GM19397 (cell line): ENCODE results near the gene PPP4R2.
A peak's percentile ranks its signal among the peaks of the same experiment; 100 is the strongest.

Experiments used
- ATAC-seq: cut with Tn5 transposase; IDR thresholded peaks from one replicate; pipeline ENCODE4 v1.9.1; 2021; ENCODE audit warnings: mild to moderate bottlenecking, moderate library complexity; ENCODE audit not compliant: unreplicated experiment

PPP4R2 gene

DNA sequence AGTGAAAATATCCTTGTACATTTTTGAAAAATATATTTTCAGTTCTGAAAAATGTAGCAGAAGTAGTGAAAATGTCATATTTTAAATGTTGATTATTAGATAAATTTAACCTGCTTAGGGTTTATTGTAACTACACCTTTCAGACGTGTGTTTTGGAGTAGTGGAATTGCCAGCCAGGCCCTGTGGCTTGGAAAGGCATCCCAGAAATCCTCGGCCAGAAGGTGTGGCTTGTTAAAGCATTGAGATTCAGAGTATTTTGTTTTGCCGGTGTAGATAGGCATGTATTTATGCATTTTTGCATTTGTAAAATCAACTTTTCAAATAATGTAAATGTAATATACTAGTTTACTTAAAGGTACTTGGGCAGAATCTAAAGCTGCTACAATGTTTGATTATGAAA lies 71.8 kb downstream of the PPP4R2 start:
- ATAC-seq = no peak

DNA sequence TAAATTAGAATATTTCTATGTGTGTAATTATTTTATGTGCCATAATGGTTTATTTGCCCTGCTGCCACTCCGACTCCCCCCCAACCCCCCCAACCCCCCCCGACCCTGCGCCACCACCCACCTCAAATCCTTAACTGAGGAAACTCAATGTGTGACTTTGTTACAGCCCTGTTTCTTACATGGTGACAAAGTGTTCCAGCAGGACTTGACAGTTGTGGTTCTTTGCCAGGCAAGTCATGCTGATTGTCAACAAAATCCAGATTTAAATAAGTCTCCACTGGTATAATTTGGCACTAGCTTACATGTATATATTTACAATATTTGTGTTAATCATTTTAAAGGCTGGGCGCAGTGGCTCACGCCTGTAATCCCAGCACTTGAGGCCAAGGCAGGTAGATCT lies 72.6 kb downstream of the PPP4R2 start:
- ATAC-seq = no peak

DNA sequence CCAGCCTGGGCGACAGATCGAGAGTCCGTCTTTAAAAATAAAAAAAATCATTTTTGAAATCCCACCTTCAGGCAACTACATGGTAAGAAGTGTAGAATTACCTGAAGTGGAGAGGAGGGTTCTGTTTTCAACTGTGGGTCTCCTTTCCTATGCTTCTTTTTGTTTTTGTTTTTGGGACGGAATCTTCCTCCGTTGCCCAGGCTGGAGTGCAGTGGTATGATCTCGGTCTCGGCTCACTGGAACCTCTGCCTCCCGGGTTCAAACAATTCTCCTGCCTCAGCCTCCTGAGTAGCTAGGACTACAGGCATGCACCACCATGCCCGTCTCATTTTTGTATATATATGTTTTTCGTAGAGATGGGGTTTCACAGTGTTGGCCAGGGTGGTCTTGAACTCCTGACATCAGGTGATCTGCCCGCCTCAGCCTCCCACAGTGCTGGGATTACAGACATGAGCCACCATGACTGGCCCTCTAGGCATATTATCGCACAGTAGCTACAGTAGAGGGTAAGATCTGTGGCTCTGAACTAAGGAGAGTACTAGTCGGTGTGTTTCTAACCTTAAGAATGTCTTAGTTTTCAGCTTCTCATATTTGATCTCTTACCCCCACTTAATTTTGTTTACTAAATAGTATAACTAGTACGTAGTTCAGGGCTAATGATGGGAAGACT lies 73.3 kb downstream of the PPP4R2 start:
- no peak for ATAC-seq

DNA sequence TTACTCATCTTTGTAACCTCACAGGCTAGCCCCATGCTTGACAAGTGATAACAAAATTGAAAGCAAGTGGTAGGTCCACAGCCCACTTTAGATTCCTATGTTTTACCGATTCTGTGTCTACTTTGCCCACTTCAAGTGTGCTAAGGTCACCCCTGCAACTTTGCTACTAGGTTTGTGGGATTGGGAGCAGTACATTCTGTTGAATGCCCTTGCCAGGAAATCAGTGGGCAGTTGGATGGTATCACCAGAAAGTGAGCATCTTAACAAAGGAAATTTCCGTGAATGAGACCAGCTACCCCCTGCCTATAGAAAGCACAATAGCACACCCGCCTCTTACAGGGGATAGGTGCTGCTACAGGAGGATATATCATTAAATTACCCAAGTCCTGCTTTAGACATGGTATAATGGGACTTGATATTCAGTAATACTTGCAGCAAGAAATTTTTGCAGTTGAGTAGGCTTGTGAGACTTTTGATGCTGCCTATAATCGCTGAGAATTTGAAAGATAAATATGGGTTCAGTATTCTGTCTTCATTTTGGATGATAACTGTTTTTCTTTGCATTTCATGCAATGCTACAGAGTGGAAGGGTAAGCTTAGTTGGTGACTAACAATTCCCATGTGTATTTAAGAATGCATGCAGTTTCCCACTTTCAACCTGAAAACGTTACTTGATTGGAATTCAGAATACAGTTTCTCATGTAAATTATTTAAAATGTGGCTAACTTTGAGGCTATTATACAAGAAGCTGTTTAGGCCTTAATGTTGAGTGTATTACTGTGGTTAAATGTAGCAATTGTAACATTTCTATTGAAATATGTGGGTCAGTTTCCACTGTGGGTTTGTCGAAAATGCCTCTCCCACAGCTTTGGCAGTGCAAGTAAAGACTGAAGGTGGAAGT lies 74.3 kb downstream of the PPP4R2 start:
- ATAC-seq = no peak

DNA sequence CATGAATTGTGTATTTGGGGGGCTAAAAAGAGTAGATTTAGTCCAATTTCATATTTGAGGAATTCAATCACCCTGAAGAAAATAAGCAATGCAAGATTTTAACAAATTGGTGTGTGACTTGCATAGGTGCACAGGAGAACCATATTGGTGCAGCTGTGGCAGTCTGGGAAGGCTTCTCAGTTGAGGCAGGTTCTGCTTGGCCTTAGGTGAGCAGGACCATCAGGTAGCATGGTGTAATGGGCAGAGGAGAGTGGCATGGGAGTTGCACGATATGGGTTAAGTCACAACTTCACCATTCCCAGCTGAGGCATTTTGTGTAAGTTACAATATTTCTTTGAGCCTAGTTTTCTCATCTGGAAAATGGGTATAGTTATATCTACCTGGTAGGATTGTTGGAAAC lies 75.3 kb downstream of the PPP4R2 start:
- no peak for ATAC-seq

DNA sequence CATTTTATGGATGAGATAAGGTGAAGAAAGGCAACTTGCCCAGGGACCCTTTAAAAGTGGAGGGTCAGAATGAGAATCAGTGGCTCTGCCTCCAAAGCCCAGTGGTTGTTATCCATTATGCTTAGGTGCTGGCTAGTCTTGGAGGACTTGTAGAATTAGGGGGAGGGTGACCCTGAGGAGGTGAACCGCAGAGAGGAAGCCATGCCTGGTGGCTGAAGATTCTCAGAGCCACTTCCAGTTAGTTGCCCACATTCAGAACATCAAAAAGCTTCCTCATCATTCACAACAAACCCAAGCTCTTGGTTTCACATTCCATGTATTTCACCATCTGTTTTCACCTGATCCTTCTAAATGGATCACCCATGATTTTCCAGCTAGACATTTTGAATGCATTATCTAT lies 76.0 kb downstream of the PPP4R2 start:
- ATAC-seq = no peak

DNA sequence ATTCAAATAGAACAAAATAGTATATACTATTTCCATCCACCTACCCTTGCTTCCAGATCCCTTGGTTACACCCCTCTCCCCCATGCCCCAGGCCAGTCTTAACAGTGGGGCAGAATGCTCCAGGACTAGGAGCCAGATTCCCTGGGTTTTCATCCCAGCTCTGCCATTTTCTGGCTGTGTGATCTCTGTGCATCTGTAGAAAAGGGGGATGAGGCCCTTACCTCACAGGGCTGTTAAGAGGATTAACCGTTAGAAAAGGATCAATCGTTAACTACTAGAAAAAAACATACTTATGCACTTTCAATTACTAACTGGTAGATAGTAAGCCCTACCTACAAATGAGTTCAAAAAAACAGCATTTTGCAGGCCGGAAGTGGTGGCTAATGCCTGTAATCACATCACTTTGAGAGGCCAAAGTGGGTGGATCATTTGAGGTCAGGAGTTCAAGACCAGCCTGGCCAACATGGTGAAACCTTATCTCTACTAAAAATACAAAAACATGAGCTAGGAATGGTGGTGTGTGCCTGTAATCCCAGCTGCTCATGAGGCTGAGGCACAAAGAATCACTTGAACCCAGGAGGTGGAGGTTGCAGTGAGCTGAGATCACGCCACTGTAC lies 76.6 kb downstream of the PPP4R2 start:
- no peak for ATAC-seq

DNA sequence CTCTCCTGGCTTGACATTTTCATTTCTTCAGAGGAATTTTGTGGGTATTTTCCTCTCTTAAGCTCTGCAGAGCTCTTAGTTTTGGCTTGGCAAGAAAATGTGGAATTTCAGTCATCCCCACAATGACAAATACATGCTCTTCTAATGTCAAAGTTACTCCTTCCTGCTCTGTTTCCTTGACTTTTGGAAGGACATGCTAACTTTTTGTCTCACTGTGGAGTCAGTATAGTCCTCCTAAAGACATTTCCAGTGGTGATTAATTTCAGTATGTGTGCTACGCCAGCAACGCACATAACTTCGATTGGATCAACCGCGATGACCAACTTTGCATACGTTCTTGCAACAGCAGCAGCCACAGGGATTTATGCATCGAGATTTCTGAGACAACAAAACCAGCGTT lies 78.2 kb downstream of the PPP4R2 start:
- ATAC-seq = no peak

DNA sequence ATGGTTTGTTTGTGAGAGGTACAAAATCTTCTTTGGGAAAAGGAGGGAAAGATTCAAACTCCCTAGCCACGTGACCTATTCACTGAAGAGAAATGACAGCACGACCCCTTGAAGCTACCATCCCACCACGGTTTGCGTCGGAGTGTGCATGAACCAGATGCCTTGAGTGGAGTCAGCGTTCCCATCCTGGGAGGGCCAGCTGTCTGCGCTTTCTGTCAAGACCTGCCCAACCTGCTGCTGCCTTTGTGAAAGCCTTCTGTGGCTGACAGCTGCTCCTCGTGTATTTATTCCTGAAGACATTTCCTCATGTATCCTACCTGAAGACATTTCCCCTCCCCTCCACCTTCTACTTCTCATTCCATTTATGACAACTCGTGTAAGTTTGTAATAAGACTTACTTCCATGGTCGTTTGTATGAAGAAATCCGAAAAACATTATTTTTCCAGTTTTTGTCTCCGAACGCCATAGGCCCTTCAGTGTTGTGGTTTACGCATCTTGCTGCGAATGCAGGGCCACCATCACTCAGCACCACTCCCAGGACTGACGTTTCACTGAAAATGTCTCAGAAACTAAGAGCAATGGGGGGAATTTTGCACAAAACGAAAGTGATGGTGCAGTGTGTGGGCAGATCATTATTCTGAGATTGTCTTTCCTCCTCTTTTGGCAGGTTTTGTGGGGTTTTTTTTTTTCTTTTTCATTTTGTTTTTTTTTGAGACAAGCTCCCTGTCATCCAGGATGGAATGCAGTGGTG lies 83.8 kb downstream of the PPP4R2 start:
- ATAC-seq = no peak

DNA sequence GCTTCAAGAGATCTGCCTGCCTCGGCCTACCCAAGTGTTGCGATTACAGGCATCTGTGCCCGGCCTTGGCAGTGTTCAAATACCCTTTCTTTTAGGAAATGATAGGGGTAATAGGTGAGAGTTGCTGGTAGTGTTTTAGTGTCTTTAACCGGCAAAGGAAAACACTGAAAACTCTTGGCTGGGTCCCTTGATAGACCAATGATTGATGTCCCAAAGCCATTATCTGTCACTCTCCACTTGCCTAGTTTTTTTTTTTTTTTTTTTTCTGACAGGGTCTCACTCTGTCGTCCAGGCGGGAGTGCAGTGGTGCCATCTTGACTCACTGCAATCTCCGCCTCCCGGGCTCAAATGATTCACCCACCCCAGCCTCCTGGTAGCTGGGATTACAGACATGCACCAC lies 84.5 kb downstream of the PPP4R2 start:
- ATAC-seq = no peak

DNA sequence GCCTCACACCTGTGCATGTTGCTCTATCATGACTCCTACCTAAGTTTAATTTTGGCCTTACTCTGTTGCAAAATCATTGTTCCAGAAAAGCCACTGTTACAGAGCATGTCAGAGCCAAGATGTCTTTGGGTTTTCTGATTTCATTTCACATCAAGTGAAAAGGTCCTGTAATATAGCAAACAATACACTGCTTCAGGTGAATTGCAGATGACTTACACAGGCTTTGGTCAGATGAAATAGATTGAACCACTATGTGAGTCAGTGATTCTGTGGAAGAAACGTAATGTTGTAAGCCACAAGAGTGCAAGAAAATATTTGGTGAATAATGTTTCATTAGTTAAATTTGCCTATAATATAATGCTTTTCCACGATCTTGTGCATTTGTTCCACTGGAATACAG lies 87.6 kb downstream of the PPP4R2 start:
- no peak for ATAC-seq

DNA sequence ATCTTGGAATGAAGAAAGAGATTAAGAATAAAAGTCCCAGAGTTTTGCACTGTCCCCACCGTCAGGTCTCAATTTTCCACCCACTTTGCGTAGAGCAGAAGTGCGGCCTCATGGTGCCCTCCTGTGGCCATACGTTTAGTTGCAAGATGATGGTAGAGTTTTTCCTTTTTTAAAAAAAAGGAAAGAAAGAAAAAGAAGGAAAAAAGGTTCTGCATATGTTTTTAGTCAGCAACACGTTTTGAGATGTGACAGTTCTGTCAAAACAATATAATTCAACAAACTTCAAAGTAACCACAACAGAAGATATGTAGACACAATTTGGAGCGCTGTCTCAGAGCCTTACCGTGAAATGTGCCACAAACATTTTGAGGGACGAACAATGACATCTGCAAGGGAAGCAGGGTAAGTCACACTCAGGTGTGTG lies 89.5 kb downstream of the PPP4R2 start:
- no peak for ATAC-seq

DNA sequence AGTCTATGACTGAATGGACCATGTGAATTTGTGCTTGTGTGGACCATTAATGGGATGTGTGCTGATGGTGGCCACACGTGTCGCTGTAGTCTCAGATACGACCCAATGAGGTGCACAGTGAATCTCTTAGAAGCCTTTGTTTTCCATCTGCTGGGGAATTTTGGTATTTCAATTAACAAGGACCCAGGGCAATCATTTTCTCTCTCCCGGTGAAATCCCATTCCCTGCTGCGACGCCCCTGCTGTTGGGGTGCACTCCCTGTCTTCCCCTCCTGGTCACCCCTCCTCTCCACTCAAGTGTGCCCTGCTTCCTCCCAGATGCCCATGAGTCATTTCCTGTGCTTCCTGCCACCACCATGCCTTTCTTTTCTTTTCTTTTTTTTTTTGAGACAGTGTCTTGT lies 97.5 kb downstream of the PPP4R2 start:
- ATAC-seq = no peak

DNA sequence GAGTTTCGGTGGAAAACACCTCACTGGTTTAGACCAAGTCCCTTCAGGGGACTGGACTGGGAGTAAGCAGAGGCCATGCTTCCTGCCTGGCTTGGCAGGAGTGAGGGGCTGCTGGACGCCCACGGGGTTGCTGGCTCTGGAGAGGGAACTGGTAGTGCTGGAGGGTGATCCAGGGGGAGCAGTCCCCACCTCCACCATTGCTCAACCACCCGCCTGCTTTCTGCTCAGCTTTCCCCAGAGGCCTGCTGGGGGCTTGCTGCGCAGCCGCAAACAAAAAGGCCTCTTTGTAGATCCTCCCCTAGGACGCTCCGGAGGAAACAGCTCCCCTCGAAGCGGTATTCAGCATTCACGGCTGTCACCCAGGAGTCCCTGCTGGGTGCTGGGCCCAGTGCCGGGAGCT lies 98.3 kb downstream of the PPP4R2 start:
- ATAC-seq = no peak

DNA sequence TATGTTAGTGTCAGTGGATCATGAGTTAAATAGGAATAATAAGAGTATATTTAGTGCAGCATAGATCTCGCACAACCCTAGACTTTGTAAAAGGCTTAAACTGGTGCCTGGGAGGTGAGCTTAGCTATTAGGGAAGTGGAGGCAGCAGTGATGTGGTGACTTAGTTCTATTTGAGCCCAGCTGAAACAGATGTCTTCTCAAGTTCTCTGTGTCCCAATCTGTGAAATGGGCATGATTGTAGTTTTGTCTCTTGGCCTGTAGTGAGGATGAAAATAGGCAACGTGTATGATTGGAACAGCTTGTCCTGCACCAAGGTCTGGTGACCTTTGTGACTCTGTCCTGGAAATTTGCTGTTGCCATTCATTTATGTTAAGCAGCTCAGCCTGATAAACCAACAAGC lies 99.6 kb downstream of the PPP4R2 start:
- no peak for ATAC-seq

DNA sequence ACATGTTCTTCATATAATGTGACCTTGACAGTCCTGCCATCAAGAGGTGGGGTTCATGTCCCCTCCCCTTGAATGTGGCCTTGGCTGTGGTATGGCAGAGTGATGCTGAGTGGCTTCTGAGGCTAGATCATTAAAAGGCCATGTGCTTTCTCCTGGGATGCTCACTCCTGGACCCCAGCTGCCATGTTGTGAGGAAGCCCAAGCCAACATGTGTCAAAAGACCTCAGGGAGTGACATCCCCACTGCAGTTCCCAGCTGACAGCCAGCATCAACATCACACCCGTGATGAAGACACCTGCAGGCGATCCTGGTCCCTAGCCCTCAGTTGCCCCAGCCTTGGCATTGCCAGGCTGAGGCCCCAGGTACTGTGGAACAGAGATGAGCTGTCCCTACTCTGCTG lies 101.4 kb downstream of the PPP4R2 start:
- ATAC-seq = no peak

DNA sequence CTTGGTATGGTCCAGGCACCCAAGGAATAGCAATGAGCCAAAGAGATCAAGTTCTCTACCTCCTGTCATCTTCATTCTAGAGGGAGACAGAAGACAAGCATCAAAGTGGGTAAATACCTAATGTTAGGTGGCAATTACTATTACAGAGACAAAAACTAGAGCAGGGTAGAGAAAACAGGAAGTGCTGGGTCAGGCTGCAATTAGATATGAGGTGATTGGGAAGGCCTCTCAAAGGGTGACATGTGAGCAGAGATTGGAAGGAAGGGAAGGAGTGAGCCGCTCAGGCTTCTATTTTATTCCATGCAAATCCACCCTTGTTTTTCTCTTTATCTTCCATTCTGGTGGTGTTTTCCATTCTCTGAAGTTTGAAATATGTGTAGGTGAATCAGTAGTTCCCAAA lies 102.3 kb downstream of the PPP4R2 start:
- ATAC-seq = no peak

DNA sequence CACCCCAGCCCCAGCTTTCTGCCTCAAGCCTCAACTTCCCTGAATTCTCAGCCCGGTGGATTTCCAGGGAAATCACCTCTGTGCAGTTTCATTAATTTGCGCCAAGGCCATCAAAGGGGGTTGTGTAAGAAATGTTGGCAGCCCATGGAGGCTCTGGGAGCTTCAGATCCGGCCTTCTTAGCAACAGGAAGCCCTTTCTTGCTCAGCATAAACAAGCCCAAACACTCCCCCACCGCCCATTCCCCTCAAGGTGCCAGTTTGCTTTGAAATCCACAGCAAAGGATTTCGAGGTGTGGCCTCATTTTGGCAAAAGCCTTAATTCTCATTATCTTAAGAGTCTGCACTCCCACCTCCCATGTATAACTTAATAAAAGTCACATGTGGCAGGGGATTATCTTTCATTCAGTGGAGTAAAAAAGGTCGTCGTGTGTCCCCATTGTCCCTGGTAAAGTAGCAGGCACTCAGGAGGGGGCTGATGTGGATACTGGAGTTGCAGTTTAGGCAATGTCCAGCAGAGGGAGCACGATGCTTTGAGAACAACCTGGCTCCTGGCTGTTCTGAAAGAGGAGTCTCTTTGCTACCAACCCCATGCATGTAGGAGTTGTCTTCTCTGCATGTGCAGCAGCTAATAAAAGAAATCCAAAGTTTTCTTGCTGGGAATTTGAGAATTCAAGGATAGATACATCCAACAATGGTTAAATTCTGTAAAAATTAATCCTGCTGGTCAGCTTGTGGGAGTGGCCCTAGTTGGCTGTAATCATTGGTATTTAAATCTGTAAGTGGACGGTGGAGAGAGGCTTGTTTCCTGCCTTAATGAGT lies 104.3 kb downstream of the PPP4R2 start:
- peak; percentile 93 for ATAC-seq

DNA sequence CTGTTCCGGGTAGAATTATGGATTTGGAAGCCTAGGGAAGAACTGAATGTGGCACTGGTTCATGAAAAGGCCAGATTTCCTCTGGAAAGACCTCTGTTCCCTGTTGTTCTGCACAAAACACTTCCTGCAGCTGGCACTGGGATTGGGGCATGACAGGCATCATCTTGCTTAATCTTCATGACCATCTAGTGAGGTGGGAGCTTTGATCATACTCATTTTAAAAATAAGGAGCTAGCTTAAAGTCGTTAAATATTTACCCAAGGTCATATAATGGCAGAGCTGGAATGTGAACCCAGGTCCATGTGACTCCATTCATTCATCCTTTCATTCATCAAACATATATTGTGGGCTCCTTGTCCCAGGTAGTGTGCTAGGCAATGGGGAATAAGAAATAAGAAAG lies 105.3 kb downstream of the PPP4R2 start:
- ATAC-seq = no peak

DNA sequence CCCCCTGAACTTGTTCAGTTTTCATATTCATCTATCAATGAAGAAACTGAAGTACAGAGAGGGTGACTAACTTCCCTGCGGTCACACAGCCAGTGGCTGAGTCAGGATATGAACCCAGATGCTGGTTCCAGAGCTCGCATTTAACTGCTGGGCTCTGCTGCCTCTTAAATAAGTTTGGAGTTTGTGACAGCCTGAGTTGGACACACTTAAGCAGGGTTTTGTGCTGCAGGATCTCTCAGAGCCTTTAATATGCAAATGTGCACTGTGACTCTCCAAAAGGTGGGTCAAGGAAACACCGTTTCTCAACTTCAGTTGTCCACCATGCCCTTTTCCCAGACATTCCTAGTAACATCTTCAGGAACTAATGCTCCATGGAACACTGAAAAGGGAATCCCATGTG lies 110.6 kb downstream of the PPP4R2 start:
- ATAC-seq = no peak
